GM12872 (cell line): Measurements from ENCODE around the gene MYH14.

Source experiments
- CTCF ChIP-seq: IDR thresholded peaks from 3 replicates; pipeline ENCODE4 v1.5.1; 2011; ENCODE audit warnings: low read depth, mild to moderate bottlenecking, low read length, moderate library complexity; ENCODE audit not compliant: insufficient read depth

MYH14 gene

GRCh38 chr19:50292216-50292827 lies 88.9 kb downstream of the MYH14 start:
- TF ChIP-seq CTCF, result no peak

- TF ChIP-seq CTCF, result no peak
Measured at GRCh38 chr19:50293263-50294004, 90.0 kb downstream of the MYH14 start.

- no peak for TF ChIP-seq CTCF
Measured at GRCh38 chr19:50300051-50300450, 96.6 kb downstream of the MYH14 start.

- TF ChIP-seq CTCF, result no peak
Measured at GRCh38 chr19:50300814-50301606, 97.6 kb downstream of the MYH14 start.

GRCh38 chr19:50301607-50301971 lies 98.2 kb downstream of the MYH14 start:
- TF ChIP-seq CTCF, result no peak

GRCh38 chr19:50303558-50303957 lies 100.1 kb downstream of the MYH14 start:
- TF ChIP-seq CTCF, result no peak

- no peak for TF ChIP-seq CTCF
Measured at GRCh38 chr19:50308991-50309390, 105.6 kb downstream of the MYH14 start.
